ENCODE measurements around the gene KIAA1614.

The KIAA1614 gene

DNA sequence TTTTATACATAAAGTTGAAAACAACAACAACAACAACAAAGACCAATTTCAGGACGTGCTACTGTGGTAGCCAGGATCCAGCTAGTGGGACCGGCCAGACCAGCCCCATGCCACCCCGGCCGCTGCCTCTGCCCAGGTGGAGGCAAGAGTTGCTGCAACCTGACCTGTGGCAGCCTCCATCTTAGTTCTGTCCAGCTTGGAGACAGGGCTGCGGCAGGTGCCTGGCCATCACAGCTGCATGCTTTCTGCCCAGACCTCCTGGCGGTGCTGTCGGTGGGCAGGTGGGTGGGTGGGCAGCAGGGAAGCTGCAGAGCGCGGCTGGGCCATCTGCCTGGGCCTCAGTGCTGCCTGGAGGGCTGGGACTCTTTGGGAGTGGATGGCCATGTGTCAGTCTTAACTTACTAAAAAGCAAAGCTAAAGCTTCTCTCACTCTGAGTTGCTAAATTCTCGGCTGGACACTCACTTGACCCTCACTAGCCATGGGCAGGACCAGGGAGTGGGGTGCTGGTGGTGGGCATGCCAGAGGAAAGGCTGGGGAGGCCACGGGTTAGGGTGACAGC, 38.6 kb downstream of the KIAA1614 start:
- TF ChIP-seq, protein P1, sequence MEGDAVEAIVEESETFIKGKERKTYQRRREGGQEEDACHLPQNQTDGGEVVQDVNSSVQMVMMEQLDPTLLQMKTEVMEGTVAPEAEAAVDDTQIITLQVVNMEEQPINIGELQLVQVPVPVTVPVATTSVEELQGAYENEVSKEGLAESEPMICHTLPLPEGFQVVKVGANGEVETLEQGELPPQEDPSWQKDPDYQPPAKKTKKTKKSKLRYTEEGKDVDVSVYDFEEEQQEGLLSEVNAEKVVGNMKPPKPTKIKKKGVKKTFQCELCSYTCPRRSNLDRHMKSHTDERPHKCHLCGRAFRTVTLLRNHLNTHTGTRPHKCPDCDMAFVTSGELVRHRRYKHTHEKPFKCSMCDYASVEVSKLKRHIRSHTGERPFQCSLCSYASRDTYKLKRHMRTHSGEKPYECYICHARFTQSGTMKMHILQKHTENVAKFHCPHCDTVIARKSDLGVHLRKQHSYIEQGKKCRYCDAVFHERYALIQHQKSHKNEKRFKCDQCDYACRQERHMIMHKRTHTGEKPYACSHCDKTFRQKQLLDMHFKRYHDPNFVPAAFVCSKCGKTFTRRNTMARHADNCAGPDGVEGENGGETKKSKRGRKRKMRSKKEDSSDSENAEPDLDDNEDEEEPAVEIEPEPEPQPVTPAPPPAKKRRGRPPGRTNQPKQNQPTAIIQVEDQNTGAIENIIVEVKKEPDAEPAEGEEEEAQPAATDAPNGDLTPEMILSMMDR (IDR thresholded peaks at IDR 0.05; ENCODE audit: low read depth, low read length) = no peak
- no peak for DNase-seq (ENCODE audit: low read depth in 2 of 2)
- no peak overlapping the region for H3K4me3 ChIP-seq (replicated peaks in 1 of 2; ENCODE audit: low read depth in 2 of 2, low read length in 2 of 2)

DNA sequence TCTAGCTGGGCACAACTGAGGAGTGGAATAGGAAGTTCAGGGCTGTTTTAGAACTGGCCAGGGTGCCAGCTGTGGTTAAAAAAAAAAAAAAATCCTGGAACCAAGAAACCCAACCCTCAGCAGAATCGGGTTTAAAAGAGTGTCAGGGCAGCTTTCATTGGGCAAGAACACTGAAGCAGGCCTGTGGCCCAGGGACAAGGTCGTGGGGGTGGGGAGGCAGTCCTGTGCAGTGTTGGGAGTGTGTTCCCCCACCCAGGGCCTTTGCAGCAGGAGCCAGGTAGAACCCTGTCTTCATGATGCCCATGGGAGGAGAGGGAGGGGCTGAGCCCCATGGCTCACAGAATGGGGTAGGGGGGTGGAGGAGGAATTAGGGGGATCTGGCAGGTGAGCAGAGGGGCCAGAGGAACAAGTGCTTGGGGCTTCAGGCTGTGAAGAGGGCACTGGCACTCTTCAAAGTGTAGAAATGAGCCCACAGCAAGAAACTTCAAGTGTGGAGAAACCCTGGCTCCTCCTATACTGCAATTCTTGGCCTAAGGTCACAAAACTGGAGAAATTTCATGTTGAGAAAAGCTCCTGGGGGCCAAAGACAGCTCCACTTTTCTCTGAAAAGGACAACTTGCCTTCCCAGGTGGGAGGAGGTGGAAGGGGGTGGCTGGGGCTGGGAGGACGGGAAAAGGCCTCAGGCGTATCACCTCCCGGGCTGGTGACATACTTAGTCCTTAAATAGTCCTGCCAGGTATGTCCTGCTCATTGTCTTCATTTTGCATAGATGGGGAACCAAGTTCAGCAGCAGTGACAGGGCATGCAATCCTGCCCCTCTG, 39.3 kb downstream of the KIAA1614 start:
- TF ChIP-seq, protein P1 (IDR thresholded peaks at IDR 0.05; ENCODE audit: low read depth, low read length) = no peak
- DNase-seq (ENCODE audit: low read depth in 2 of 2) = no peak
- no peak overlapping the region for H3K4me3 ChIP-seq (replicated peaks in 1 of 2; ENCODE audit: low read depth in 2 of 2, low read length in 2 of 2)

DNA sequence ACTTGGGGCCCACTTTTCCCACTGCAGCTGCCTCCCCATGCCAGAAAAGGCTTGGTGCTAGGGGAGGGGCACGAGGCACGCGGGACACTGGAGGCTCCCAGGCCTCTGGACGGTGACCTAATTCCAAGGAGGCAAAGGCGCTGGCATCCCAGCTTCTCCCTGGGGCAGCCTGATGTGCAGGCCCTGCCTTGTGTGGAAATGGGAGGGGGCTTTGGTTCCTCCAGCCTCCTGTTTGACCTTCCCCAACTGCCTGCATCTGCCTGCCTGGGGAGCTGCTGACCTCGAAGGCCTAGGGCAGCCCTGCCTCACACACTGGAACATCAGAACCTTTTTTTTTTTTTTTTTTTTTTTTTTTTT, 39.9 kb downstream of the KIAA1614 start:
- H3K4me3 ChIP-seq (replicated peaks in 1 of 2; ENCODE audit: low read depth in 2 of 2, low read length in 2 of 2) = no peak overlapping the region
- TF ChIP-seq, protein P1 (IDR thresholded peaks at IDR 0.05; ENCODE audit: low read depth, low read length) = no peak
- DNase-seq (ENCODE audit: low read depth in 2 of 2) = no peak

DNA sequence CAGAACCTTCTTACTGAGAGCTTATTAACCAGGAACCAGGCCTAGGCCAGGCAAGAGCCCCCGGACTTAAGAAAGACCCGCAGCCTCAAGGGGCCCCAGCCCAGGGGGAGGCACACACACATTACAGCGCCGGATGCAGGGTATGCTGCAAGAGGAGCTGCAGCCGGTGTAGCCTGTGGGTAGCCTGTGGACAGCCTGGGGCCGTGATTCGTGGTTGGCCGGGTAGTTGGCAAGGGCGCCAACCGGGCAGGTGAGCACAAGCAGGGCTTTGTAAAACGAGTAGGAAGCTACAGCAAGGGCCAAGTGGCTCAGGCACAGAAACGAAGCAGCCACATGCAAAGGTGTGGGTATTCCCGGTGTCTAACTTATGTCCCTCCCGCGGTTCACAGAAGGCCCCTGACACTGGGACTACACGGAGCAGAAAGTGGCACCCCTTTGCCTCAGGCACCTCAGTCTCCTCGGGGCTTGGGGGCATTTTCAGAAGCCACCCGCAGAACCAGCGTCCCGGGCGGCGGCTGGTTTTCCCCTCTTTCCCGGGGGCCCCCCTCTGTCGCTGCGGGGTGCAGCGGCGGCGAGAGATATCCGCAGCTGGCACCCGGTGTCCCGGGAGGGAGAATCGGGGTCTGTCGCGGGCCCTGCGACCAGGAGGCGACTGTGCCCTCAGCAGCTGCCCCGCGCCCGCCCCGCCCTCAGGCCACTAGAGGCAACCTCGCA, 40.8 kb downstream of the KIAA1614 start:
- no peak for DNase-seq (ENCODE audit: low read depth in 2 of 2)
- peak overlapping the region; percentile 29 to 54 for H3K4me3 ChIP-seq (replicated peaks in 1 of 2; ENCODE audit: low read depth in 2 of 2, low read length in 2 of 2)
- TF ChIP-seq, protein P1 (IDR thresholded peaks at IDR 0.05; ENCODE audit: low read depth, low read length) = no peak

DNA sequence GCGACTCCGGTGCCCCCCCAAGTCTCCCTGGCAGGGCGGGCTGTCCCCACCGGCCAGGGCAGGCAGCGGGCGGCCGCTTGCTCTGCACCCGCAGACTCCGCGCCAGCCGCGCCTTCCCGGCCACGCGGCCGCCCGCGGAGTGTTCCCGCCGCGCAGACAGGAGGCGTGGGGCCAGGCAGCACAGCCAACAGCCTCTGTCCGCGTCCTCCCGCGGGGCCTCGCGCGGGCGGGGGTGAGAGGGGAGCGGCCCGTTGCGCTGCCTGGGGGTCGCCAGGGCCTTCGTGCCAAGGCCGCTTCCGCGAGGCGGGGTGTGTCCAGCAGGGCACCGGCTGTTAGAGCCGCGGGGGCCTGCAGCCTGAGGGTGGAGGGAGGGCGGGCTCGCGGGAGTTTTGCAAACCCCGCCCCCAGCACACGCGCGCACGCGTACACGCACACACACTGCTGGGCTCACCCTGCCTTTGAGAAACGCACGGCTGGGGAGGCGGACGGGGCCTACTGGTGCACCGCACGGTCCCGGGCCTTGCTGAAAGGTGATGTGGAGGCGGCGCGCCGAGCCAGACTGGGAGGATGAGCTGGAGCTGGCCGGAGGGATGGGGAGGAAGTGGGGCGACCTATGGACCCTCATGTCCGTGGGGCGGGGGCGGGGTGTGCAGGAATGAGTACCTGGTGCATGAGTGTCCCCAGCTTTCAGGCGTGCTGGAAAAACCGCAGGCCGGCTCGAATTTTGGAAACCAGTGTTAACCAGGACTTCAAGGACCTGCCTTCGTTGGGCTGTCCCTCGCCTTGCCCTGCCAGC, 41.5 kb downstream of the KIAA1614 start:
- peak; percentile 55 to 67 for DNase-seq (ENCODE audit: low read depth in 2 of 2)
- TF ChIP-seq, protein P1 (IDR thresholded peaks at IDR 0.05; ENCODE audit: low read depth, low read length) = no peak
- peak overlapping the region; percentile 42 to 54 for H3K4me3 ChIP-seq (replicated peaks in 1 of 2; ENCODE audit: low read depth in 2 of 2, low read length in 2 of 2)

DNA sequence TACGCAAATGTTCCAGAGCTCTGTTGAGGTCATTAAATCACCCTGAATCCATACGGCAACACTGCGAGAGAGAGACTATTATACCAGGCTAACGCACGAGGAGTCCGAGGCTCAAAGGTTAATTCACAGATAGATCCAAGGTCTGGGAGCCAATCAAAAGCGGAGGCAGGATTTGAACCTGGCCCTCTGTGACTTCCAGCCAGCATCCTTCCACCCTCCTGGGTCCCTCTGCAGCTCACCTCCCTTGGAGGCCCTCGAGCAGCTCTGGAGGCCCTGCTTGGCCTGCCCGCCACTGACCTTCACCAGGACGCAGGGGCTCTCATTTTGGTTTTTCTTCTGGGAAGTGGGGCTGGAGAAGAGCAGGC, 42.1 kb downstream of the KIAA1614 start:
- no peak for DNase-seq (ENCODE audit: low read depth in 2 of 2)
- TF ChIP-seq, protein P1 (IDR thresholded peaks at IDR 0.05; ENCODE audit: low read depth, low read length) = no peak
- no peak overlapping the region for H3K4me3 ChIP-seq (replicated peaks in 1 of 2; ENCODE audit: low read depth in 2 of 2, low read length in 2 of 2)
